OCI-LY3 (cell line): Measurements from ENCODE around the gene C1QTNF12.

Experiments used
- H2AFZ ChIP-seq: fragments of 200-600, 300-600 bp; shearing (Covaris generic); 2 replicates; pipeline ENCODE4 v1.6.0; 2014; ENCODE audit warnings: antibody characterized with exemption, low read depth, low read length
- H3K27ac ChIP-seq: fragments of 200-600, 300-600 bp; sonication (generic); 2 replicates; pipeline ENCODE4 v1.5.1; 2014; ENCODE audit warnings: mild to moderate bottlenecking, low read length, moderate library complexity, mixed read lengths
- H3K27me3 ChIP-seq: fragments of 200-600, 300-600 bp; sonication (generic); 2 replicates; pipeline ENCODE4 v1.6.1; 2014; ENCODE audit warnings: low read depth, low read length, mixed read lengths
- H3K36me3 ChIP-seq: fragments of 200-600, 300-600 bp; sonication (generic); replicated peaks from 2 replicates; pipeline ENCODE3; 2014; ENCODE audit warnings: low read depth, low read length, mixed read lengths
- H3K4me1 ChIP-seq: fragments of 300-600, 200-600 bp; sonication (generic); 2 replicates; pipeline ENCODE4 v1.6.1; 2014; ENCODE audit warnings: low read length, mixed read lengths
- H3K4me2 ChIP-seq: fragments of 200-600, 300-600 bp; sonication (generic); 2 replicates; pipeline ENCODE4 v1.6.1; 2014; ENCODE audit warnings: low read length, mixed read lengths
- H3K4me3 ChIP-seq: fragments of 300-600, 200-600 bp; sonication (generic); 2 replicates; pipeline ENCODE4 v1.5.1; 2014; ENCODE audit warnings: antibody characterized with exemption, mild to moderate bottlenecking, low read length, moderate library complexity
- H3K79me2 ChIP-seq: fragments of 300-600, 200-600 bp; shearing (Covaris generic); 2 replicates; pipeline ENCODE4 v1.6.1; 2014; ENCODE audit warnings: mild to moderate bottlenecking, low read length, mixed read lengths
- H3K9ac ChIP-seq: fragments of 300-600, 200-600 bp; shearing (Covaris generic); 2 replicates; pipeline ENCODE4 v1.6.0; 2014; ENCODE audit warnings: mild to moderate bottlenecking, low read length, moderate library complexity
- H3K9me3 ChIP-seq: fragments of 200-600, 300-600 bp; shearing (Covaris generic); 2 replicates; pipeline ENCODE4 v1.6.1; 2014; ENCODE audit warnings: low read length, mixed read lengths; ENCODE audit not compliant: insufficient read depth
- H4K20me1 ChIP-seq: fragments of 200-600, 300-600 bp; sonication (generic); 2 replicates; pipeline ENCODE4 v1.6.1; 2016; ENCODE audit warnings: low read length, mixed read lengths; ENCODE audit not compliant: insufficient read depth
- EZH2phosphoT487 ChIP-seq: fragments of 200-600 bp; shearing (Covaris generic); IDR thresholded peaks from 2 replicates; pipeline ENCODE4 v1.6.1; 2018; ENCODE audit warnings: antibody characterized with exemption, mixed run types, low read depth
- TF ChIP-seq, protein P1 (sequence below): fragments of 200-600, 300-600 bp; sonication (generic); IDR thresholded peaks from 2 replicates; pipeline ENCODE4 v1.5.1; 2014; ENCODE audit warnings: antibody characterized with exemption, low read length, low read depth

C1QTNF12 gene

GRCh38 chr1:1243807-1244191 is 2.7 kb downstream of the C1QTNF12 start:
- Histone ChIP-seq H3K27me3 (0 out of 2 replicates have a peak, but pooled peaks cover 3% of the 10 kb centered on the region), H2AFZ (no peak overlapping the region), H3K9me3 (no peaks in the 10 kb centered on the region), H3K79me2 (no peaks in the 10 kb centered on the region), H3K27ac (no peak overlapping the region), H3K9ac (no peak overlapping the region), H3K4me3 (no peak overlapping the region), H4K20me1 (no peaks in the 10 kb centered on the region), H3K4me2 (no peak overlapping the region), H3K4me1 (no peaks in the 10 kb centered on the region), H3K36me3 (no peaks in the 10 kb centered on the region)
- TF ChIP-seq EZH2phosphoT487, result no peak
- TF ChIP-seq, protein P1, sequence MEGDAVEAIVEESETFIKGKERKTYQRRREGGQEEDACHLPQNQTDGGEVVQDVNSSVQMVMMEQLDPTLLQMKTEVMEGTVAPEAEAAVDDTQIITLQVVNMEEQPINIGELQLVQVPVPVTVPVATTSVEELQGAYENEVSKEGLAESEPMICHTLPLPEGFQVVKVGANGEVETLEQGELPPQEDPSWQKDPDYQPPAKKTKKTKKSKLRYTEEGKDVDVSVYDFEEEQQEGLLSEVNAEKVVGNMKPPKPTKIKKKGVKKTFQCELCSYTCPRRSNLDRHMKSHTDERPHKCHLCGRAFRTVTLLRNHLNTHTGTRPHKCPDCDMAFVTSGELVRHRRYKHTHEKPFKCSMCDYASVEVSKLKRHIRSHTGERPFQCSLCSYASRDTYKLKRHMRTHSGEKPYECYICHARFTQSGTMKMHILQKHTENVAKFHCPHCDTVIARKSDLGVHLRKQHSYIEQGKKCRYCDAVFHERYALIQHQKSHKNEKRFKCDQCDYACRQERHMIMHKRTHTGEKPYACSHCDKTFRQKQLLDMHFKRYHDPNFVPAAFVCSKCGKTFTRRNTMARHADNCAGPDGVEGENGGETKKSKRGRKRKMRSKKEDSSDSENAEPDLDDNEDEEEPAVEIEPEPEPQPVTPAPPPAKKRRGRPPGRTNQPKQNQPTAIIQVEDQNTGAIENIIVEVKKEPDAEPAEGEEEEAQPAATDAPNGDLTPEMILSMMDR, result no peak

DNA sequence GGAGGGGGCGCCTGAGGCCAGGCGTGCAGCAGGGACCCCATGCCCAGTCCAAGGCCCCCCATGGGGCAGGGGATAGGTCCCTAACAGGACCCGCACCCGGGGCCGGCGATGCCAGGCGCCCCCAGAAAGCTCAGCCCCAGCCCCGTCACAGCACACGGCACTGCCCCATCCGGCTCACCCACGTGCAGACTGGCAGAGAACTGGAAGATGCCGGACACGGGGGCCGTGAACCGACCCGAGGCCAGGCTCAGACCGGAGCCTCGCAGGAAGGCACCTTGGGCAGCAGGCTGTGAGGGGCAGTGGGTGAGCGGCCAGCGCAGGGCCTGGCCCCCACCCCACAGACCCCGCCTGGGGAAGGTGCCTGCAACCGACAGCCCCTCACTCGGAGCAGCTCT is 3.3 kb downstream of the C1QTNF12 start:
- Histone ChIP-seq H3K36me3 (no peaks in the 10 kb centered on the region), H3K27me3 (0 out of 2 replicates have a peak, but pooled peaks cover 3% of the 10 kb centered on the region), H3K4me3 (no peak overlapping the region), H4K20me1 (no peaks in the 10 kb centered on the region), H3K27ac (no peak overlapping the region), H3K4me2 (no peak overlapping the region), H3K9ac (no peak overlapping the region), H3K9me3 (no peaks in the 10 kb centered on the region), H2AFZ (no peak overlapping the region), H3K4me1 (no peaks in the 10 kb centered on the region), H3K79me2 (no peaks in the 10 kb centered on the region)
- TF ChIP-seq, protein P1, result no peak
- no peak for TF ChIP-seq EZH2phosphoT487

- H2AFZ ChIP-seq, result no peak overlapping the region
- H3K4me1 ChIP-seq, result no peaks in the 10 kb centered on the region
- TF ChIP-seq EZH2phosphoT487, result no peak
- TF ChIP-seq, protein P1, result no peak
- H4K20me1 ChIP-seq, result no peaks in the 10 kb centered on the region
- no peaks in the 10 kb centered on the region for H3K79me2 ChIP-seq
- no peak overlapping the region for H3K27ac ChIP-seq
- H3K9ac ChIP-seq, result no peak overlapping the region
- no peaks in the 10 kb centered on the region for H3K36me3 ChIP-seq
- H3K9me3 ChIP-seq, result no peaks in the 10 kb centered on the region
- 0 out of 2 replicates have a peak, but pooled peaks cover 3% of the 10 kb centered on the region for H3K27me3 ChIP-seq
- H3K4me2 ChIP-seq, result no peak overlapping the region
- H3K4me3 ChIP-seq, result no peak overlapping the region
Observed at GRCh38 chr1:1242461-1243265, 3.9 kb downstream of the C1QTNF12 start.

GRCh38 chr1:1241588-1242219 is 4.8 kb downstream of the C1QTNF12 start:
- Histone ChIP-seq H3K4me2 (no peak overlapping the region), H3K27me3 (0 out of 2 replicates have a peak, but pooled peaks cover 3% of the 10 kb centered on the region), H3K27ac (no peak overlapping the region)

More at GRCh38 chr1:1241588-1242219, 4.8 kb downstream of the C1QTNF12 start:
- no peak overlapping the region for H3K9ac ChIP-seq
- no peaks in the 10 kb centered on the region for H3K36me3 ChIP-seq
- no peaks in the 10 kb centered on the region for H3K4me1 ChIP-seq
- H2AFZ ChIP-seq, result no peak overlapping the region
- no peaks in the 10 kb centered on the region for H4K20me1 ChIP-seq
- H3K79me2 ChIP-seq, result no peaks in the 10 kb centered on the region
- TF ChIP-seq EZH2phosphoT487, result no peak
- TF ChIP-seq, protein P1, result no peak
- H3K9me3 ChIP-seq, result no peaks in the 10 kb centered on the region
- H3K4me3 ChIP-seq, result no peak overlapping the region
